Mammary epithelial cell (primary cell): Measurements from ENCODE around the gene VSTM4.

ENCODE experiments used
- CTCF ChIP-seq, 2 donors: IDR thresholded peaks in 1 of 2; conservative IDR thresholded peaks in 1 of 2; 2 replicates each; pipeline ENCODE4 v1.5.1; 2011 to 2012; ENCODE audit warnings: inconsistent platforms in 2 of 2, low read length in 2 of 2, mild to moderate bottlenecking in 2 of 2, control low read depth in 1 of 2, low read depth in 1 of 2; ENCODE audit not compliant: insufficient read depth in 1 of 2; ENCODE audit errors: extremely low read depth in 1 of 2
- EZH2 ChIP-seq: IDR thresholded peaks from 2 replicates; pipeline ENCODE4 v1.6.1; 2012; ENCODE audit warnings: low read length, inconsistent platforms, borderline replicate concordance

- TF ChIP-seq CTCF (conservative IDR thresholded peaks at IDR 0.05 in 1 of 2, IDR thresholded peaks at IDR 0.05 in 1 of 2; ENCODE audit: extremely low read depth in 1 of 2, insufficient read depth in 1 of 2, low read depth in 1 of 2, low read length in 2 of 2) (no peak), EZH2 (no peak)
These were observed 26.4 kb upstream of the VSTM4 start for GRCh38 chr10:49141541-49142332.
